GM12801 (cell line): Measurements from ENCODE around the gene CAMK4.

ENCODE experiments used
- TF ChIP-seq, protein P1 (sequence below): IDR thresholded peaks from one replicate; pipeline ENCODE4 v1.5.1; 2011; ENCODE audit warnings: control low read depth; ENCODE audit not compliant: insufficient read length; ENCODE audit errors: extremely low read depth

Gene CAMK4

DNA sequence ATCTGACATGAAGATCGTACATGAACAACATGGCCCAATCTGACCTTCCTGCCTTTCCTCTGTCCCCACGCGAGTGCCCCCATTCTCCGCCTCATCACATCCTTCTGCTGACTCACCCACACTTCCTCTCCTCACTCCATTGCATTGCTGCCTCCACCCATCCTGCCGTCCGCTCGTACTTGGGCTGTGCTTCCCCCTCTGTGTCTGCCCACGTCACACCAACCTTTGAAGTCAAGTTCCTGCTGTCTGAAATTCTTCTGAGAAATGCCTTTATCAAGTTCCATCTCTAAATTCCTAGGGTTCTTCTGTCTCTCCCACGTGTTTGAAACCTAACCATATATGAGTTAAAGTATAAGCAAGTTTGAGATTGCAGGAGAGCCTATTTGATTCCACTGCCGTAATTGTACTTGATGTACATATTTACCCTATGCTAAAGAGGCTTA lies 306.1 kb downstream of the CAMK4 start:
- TF ChIP-seq, protein P1, sequence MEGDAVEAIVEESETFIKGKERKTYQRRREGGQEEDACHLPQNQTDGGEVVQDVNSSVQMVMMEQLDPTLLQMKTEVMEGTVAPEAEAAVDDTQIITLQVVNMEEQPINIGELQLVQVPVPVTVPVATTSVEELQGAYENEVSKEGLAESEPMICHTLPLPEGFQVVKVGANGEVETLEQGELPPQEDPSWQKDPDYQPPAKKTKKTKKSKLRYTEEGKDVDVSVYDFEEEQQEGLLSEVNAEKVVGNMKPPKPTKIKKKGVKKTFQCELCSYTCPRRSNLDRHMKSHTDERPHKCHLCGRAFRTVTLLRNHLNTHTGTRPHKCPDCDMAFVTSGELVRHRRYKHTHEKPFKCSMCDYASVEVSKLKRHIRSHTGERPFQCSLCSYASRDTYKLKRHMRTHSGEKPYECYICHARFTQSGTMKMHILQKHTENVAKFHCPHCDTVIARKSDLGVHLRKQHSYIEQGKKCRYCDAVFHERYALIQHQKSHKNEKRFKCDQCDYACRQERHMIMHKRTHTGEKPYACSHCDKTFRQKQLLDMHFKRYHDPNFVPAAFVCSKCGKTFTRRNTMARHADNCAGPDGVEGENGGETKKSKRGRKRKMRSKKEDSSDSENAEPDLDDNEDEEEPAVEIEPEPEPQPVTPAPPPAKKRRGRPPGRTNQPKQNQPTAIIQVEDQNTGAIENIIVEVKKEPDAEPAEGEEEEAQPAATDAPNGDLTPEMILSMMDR = no peak

GRCh38 chr5:111532886-111533582 lies 308.9 kb downstream of the CAMK4 start:
- TF ChIP-seq, protein P1 = no peak

DNA sequence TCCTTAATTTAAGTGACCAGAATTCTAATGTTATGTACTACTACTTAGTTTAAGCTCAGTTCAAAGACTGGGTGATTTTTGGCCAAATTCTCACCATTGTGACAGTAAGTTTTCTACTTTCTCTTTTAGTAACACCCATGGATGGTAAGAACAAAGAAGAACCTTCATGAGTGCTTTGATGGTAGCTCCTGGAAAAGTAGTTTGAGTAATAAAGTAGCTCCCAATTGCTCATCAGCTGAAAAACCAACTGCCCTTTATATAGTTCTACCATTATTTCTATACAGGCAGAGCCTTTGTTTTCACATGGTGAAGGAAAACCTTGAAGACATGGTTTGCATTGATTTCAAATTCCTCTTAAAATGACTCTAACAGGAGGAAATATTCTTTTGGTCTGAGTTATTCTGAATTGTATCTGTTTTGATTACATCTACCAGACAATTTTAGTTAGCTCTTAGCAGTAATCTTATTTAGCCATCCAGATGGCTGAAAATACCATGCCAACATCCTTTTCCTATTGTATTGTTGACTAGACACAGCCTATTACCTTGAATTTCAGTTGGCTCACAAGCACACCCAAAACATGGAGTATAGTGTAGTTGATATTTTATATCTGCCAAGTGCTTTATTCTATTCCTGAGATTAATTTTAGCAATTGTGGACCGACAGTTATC lies 311.8 kb downstream of the CAMK4 start:
- TF ChIP-seq, protein P1 = no peak

DNA sequence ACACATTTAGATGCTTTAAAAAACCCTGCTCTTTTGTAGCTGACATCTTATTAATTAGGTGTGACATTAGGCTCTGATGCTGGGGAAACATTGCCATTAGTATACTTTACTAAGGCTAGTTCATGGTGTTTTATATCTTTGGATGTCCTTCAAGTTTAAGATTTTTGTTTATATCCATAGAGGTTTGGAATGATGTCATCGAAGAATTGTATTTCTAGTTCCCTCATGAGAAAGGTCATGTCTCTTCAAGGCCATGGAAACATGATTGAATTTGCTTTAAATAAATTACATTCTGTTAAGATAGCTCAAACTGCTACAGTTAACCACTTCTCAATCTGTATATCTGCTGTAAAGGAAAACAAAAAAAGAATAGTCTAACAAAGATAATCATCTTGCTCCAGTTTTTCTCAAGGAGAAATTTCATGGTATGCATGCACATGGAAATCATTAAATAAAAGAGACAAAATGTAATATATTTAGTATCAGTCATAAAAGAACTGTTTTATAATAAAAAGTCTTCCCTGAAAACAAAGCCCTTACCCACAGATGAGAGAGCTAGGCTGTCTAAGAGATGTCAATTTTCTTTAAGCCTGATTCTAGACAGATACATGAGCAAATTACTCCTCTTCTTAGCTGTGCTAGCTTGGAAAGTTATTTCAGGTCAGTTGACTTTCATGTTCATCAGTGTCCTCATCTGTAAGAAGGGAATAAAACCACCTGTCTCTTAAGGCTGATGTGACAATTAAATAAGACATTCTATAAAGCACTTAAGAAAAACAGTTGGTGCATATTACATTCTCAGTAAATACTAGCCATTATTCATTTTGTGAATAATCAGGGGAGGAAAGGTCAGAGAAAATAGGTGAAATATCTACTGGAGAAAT lies 313.2 kb downstream of the CAMK4 start:
- TF ChIP-seq, protein P1 = no peak
